Fibroblast of the aortic adventitia (primary cell): ENCODE measurements around the gene TAAR9. TPM values are rescaled to one million over a fixed set of nuclear protein-coding genes. Genes with fewer than 3 reads are reported as not detected.
A peak's percentile ranks its signal among the peaks of the same experiment; 100 is the strongest.

Source experiments
- DNase-seq: peaks from one replicate; pipeline ENCODE4 v3.0.0-alpha.2; 2010; ENCODE audit warnings: low read depth
- H3K4me3 ChIP-seq: 2 replicates; pipeline ENCODE4 v1.5.1; 2011; ENCODE audit warnings: low read depth, mild to moderate bottlenecking, control low read depth, low read length, moderate library complexity
- total RNA-seq: library from RNA; depleted of rRNA; stranded (reverse); fragments of >200 nt; gene quantifications from 2 replicates; pipeline ENCODE4 v1.2.3, GENCODE V29; 2012; ENCODE audit warnings: low replicate concordance
- TF ChIP-seq, protein P1 (sequence below): IDR thresholded peaks from 2 replicates; pipeline ENCODE4 v1.5.1; 2011; ENCODE audit warnings: mild to moderate bottlenecking, low read length, control low read depth, inconsistent platforms; ENCODE audit not compliant: insufficient read depth

Gene TAAR9
- total RNA-seq, 1 donor: 0.09 TPM

DNA sequence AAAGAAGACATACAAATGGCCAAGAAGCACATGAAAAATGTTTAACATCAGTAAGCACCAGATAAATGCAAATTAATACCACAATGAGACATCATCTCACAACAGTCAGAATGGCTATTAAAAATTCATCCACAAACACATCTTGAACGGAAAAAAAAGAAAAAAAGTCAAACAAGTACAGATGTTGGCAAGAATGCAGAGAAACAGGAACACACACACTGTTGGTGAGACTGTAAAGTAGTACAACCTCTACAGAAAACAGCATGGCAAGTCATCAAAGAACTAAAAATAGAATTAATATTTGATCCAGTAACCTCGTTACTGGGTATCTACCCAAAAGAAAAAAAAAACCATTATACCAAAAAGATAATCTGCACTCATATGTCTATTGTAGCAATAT, 31.6 kb upstream of the TAAR9 start:
- H3K4me3 ChIP-seq: no peak overlapping the region
- no peak for DNase-seq
- TF ChIP-seq, protein P1, sequence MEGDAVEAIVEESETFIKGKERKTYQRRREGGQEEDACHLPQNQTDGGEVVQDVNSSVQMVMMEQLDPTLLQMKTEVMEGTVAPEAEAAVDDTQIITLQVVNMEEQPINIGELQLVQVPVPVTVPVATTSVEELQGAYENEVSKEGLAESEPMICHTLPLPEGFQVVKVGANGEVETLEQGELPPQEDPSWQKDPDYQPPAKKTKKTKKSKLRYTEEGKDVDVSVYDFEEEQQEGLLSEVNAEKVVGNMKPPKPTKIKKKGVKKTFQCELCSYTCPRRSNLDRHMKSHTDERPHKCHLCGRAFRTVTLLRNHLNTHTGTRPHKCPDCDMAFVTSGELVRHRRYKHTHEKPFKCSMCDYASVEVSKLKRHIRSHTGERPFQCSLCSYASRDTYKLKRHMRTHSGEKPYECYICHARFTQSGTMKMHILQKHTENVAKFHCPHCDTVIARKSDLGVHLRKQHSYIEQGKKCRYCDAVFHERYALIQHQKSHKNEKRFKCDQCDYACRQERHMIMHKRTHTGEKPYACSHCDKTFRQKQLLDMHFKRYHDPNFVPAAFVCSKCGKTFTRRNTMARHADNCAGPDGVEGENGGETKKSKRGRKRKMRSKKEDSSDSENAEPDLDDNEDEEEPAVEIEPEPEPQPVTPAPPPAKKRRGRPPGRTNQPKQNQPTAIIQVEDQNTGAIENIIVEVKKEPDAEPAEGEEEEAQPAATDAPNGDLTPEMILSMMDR: no peak

- H3K4me3 ChIP-seq: no peak overlapping the region
- DNase-seq: no peak
- TF ChIP-seq, protein P1: no peak
Measured at GRCh38 chr6:132506869-132507808, 30.9 kb upstream of the TAAR9 start.

DNA sequence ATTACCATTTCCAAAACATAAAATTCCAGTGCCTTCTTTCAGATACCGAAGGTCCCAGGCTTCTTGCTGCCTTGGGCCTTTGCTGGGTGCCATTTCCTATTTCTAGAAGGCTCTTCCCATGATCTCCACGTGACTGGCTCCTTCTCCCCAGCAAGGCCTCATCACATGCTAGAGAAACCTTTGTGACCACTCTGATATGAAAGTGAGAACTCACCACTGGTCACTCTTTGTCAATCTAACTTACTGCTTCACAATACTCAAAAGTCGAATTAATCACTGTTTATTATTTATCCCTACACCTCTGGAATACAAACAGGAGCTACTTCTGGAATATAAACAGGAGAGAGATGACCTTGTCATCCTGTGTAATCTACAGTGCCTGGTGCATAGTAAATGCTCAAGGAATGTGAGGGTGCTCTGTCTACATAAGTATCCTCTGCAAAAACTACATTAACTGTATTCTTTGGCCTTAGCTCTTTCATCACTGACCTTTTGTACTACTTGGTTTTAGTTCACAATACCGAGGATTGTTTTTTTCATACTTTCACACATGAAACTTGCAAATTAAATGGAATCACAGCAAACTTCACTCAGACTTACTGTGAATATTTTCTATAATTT, 26.8 kb upstream of the TAAR9 start:
- DNase-seq: no peak
- peak overlapping the region; percentile 87 for H3K4me3 ChIP-seq
- TF ChIP-seq, protein P1: no peak

DNA sequence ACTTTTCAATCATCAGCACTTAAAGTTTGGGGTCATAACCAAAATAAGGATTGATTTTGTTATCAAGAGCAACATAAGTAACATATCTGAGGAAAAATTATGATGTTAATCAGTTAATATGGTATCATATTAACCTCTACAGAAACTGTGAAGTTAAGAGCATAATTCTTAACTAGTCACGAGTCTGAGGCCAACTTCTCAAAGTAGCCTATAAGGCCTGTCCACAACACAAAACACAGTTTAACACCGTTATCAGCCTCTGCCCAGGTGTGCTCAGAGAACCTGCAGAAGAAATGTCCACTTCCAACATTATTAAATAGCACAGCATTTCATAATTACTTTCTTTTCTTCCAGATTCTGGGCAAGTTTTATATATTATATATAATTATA, 26.3 kb upstream of the TAAR9 start:
- TF ChIP-seq, protein P1: no peak
- peak overlapping the region; percentile 87 for H3K4me3 ChIP-seq
- no peak for DNase-seq

DNA sequence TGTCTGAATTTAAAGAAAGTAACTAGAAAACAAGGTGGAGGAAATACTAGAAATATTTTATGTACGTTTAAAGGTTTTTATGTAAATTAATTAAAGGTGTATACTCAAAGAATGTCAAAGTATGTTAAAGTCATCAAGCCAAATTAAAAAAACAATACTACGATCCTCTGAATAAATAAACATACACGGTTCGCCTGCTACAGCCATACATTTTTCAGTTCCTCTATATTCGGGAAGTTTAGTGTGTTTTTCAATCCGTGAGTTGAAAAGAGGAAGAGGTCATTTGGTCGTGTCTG, 25.8 kb upstream of the TAAR9 start:
- TF ChIP-seq, protein P1: no peak
- no peak for DNase-seq
- H3K4me3 ChIP-seq: peak overlapping the region; percentile 87

GRCh38 chr6:132512638-132513632, 25.1 kb upstream of the TAAR9 start, which contains the start of gene STX7:
STX7 (minus strand) TSS chr6:132513116; CDS start chr6:132503530, 9,586 bp downstream.
- H3K4me3 ChIP-seq: peak within 1 kb of the TSS; percentile 87
- DNase-seq: peak; percentile 84
- TF ChIP-seq, protein P1: no peak
